ENCODE results near the gene ADCY2. TPM values are rescaled to one million over a fixed set of nuclear protein-coding genes. Genes with fewer than 3 reads are reported as not detected.

ADCY2 gene
- total and polyA plus RNA-seq, 2 of the 13 experiments (the other 11 are each of a cell fraction or from before 2014, with no cell fraction given) = not detected

DNA sequence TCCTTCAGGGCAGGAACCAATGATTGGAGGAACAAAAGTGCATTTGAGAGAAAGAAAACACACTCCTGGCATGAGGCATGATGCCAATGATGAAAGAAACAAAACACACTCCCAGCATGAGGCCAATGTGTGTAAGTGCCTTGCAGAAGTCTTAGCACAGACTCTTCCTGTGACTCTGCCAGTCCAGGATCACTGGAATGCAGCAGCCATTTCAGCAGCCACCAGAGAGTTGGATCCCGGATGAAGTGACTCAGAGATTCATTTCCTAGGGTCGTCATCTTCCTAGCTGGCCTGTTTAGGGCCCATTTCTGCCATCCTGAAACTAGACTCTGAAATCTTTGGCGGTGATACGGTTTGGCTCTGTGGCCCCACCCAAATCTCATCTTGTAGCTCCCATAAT, 242.5 kb downstream of the ADCY2 start:
- ChIA-PET CTCF (ENCODE audit: low intra/inter-chr PET ratio, low total read pairs) (no interaction called here), POLR2A (no interaction called here)
- Histone ChIP-seq H4K20me1 (ENCODE audit: insufficient read depth, low read length) (no peaks in the 10 kb centered on the region), H3K4me2 (ENCODE audit: low read depth, low read length) (no peak overlapping the region), H3K4me3 (replicated peaks in 1 of 3; ENCODE audit: insufficient read depth in 1 of 3, low read depth in 2 of 3, low read length in 3 of 3) (no peak overlapping the region), H3K36me3 (replicated peaks in 1 of 2; ENCODE audit: control insufficient read depth in 1 of 2, insufficient read depth in 2 of 2, low read length in 2 of 2) (no peaks in the 10 kb centered on the region), H3K27ac (ENCODE audit: extremely low read length, insufficient read depth, low read length) (no peak overlapping the region), H3K9me3 (ENCODE audit: low read length) (no peaks in the 10 kb centered on the region), H3K4me1 (ENCODE audit: insufficient read depth, low read length) (no peaks in the 10 kb centered on the region), H3K9ac (ENCODE audit: insufficient read depth, low read depth, low read length) (no peak overlapping the region), H2AFZ (ENCODE audit: low read length) (no peak overlapping the region), H3K27me3 (ENCODE audit: control insufficient read depth in 1 of 2, insufficient read depth in 2 of 2, low read length in 2 of 2) (no peaks in the 10 kb centered on the region), H3K79me2 (ENCODE audit: insufficient read depth, low read length) (no peaks in the 10 kb centered on the region)
- intact Hi-C loops (cut with micrococcal nuclease; ENCODE audit: unreplicated experiment) (no loop called here), in situ Hi-C loops (cut with HindIII; ENCODE audit: extremely low pct_ligation_motif_present, low pct_unique_long_range_greater_than_20kb) (no loop called here)
- 0% methylated on average over 4 of the region's 4 CpGs for WGBS (ENCODE audit: low lambda C conversion rate)
- DNase-seq (ENCODE audit: low spot score) = no peak
- no peak for FAIRE-seq
- no TSS peak for BruUV-seq (replicated peaks)
- no peak for ATAC-seq
- TF ChIP-seq, protein P1, sequence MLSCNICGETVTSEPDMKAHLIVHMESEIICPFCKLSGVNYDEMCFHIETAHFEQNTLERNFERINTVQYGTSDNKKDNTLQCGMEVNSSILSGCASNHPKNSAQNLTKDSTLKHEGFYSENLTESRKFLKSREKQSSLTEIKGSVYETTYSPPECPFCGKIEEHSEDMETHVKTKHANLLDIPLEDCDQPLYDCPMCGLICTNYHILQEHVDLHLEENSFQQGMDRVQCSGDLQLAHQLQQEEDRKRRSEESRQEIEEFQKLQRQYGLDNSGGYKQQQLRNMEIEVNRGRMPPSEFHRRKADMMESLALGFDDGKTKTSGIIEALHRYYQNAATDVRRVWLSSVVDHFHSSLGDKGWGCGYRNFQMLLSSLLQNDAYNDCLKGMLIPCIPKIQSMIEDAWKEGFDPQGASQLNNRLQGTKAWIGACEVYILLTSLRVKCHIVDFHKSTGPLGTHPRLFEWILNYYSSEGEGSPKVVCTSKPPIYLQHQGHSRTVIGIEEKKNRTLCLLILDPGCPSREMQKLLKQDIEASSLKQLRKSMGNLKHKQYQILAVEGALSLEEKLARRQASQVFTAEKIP (CRISPR knock-in tag; IDR thresholded peaks at IDR 0.05; ENCODE audit: borderline replicate concordance) = no peak
- TF ChIP-seq, protein P2, sequence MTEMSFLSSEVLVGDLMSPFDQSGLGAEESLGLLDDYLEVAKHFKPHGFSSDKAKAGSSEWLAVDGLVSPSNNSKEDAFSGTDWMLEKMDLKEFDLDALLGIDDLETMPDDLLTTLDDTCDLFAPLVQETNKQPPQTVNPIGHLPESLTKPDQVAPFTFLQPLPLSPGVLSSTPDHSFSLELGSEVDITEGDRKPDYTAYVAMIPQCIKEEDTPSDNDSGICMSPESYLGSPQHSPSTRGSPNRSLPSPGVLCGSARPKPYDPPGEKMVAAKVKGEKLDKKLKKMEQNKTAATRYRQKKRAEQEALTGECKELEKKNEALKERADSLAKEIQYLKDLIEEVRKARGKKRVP (CRISPR knock-in tag; IDR thresholded peaks at IDR 0.05) = no peak
- TF ChIP-seq ZNF530 (CRISPR knock-in tag; IDR thresholded peaks at IDR 0.05; ENCODE audit: low read depth) = no peak
- no peak for TF ChIP-seq SIX4 (CRISPR knock-in tag; IDR thresholded peaks at IDR 0.05)
- TF ChIP-seq, protein P3, sequence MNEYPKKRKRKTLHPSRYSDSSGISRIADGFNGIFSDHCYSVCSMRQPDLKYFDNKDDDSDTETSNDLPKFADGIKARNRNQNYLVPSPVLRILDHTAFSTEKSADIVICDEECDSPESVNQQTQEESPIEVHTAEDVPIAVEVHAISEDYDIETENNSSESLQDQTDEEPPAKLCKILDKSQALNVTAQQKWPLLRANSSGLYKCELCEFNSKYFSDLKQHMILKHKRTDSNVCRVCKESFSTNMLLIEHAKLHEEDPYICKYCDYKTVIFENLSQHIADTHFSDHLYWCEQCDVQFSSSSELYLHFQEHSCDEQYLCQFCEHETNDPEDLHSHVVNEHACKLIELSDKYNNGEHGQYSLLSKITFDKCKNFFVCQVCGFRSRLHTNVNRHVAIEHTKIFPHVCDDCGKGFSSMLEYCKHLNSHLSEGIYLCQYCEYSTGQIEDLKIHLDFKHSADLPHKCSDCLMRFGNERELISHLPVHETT (CRISPR knock-in tag; conservative IDR thresholded peaks at IDR 0.05) = no peak
- no peak for TF ChIP-seq PRMT3 (CRISPR knock-in tag; IDR thresholded peaks at IDR 0.05; ENCODE audit: borderline replicate concordance, low read depth)
- no peak for TF ChIP-seq CREB1 (IDR thresholded peaks at IDR 0.05)
- TF ChIP-seq CREB1 (CRISPR knock-in tag; IDR thresholded peaks at IDR 0.05) = no peak
- TF ChIP-seq RFXANK (CRISPR knock-in tag; IDR thresholded peaks at IDR 0.05) = no peak
- TF ChIP-seq HOXA3 (CRISPR knock-in tag; IDR thresholded peaks at IDR 0.05) = no peak
- no peak for TF ChIP-seq ZFP37 (CRISPR knock-in tag; IDR thresholded peaks at IDR 0.05; ENCODE audit: borderline replicate concordance)
- TF ChIP-seq ZNF713 (CRISPR knock-in tag; IDR thresholded peaks at IDR 0.05) = no peak
- TF ChIP-seq, protein P4, sequence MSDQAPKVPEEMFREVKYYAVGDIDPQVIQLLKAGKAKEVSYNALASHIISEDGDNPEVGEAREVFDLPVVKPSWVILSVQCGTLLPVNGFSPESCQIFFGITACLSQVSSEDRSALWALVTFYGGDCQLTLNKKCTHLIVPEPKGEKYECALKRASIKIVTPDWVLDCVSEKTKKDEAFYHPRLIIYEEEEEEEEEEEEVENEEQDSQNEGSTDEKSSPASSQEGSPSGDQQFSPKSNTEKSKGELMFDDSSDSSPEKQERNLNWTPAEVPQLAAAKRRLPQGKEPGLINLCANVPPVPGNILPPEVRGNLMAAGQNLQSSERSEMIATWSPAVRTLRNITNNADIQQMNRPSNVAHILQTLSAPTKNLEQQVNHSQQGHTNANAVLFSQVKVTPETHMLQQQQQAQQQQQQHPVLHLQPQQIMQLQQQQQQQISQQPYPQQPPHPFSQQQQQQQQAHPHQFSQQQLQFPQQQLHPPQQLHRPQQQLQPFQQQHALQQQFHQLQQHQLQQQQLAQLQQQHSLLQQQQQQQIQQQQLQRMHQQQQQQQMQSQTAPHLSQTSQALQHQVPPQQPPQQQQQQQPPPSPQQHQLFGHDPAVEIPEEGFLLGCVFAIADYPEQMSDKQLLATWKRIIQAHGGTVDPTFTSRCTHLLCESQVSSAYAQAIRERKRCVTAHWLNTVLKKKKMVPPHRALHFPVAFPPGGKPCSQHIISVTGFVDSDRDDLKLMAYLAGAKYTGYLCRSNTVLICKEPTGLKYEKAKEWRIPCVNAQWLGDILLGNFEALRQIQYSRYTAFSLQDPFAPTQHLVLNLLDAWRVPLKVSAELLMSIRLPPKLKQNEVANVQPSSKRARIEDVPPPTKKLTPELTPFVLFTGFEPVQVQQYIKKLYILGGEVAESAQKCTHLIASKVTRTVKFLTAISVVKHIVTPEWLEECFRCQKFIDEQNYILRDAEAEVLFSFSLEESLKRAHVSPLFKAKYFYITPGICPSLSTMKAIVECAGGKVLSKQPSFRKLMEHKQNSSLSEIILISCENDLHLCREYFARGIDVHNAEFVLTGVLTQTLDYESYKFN (CRISPR knock-in tag; conservative IDR thresholded peaks at IDR 0.05) = no peak
- TF ChIP-seq RFXAP (CRISPR knock-in tag; IDR thresholded peaks at IDR 0.05; ENCODE audit: borderline replicate concordance) = no peak
- TF ChIP-seq, protein P5, sequence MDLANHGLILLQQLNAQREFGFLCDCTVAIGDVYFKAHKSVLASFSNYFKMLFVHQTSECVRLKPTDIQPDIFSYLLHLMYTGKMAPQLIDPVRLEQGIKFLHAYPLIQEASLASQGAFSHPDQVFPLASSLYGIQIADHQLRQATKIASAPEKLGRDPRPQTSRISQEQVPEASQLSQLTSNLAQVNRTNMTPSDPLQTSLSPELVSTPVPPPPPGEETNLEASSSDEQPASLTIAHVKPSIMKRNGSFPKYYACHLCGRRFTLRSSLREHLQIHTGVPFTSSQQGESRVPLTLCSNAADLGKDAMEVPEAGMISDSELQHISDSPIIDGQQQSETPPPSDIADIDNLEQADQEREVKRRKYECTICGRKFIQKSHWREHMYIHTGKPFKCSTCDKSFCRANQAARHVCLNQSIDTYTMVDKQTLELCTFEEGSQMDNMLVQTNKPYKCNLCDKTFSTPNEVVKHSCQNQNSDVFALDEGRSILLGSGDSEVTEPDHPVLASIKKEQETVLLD (CRISPR knock-in tag; IDR thresholded peaks at IDR 0.05; ENCODE audit: low read depth) = no peak
